ENCODE data around the gene COL4A1. TPM values are rescaled to one million over a fixed set of nuclear protein-coding genes. Genes with fewer than 3 reads are reported as not detected.

The COL4A1 gene
- polyA plus RNA-seq, 4 donors, result 3.1 to 85.7 (median 32.2) TPM

- no peaks in the 10 kb centered on the region for H3K27me3 ChIP-seq (ENCODE audit: control insufficient read depth in 3 of 3, insufficient read depth in 3 of 3, low read length in 3 of 3)
- no peak overlapping the region for H3K4me3 ChIP-seq (ENCODE audit: low read depth in 1 of 3, low read length in 3 of 3)
- FAIRE-seq (no peak), DNase-seq (no peak)
- no peaks in the 10 kb centered on the region for H3K9me3 ChIP-seq (ENCODE audit: control insufficient read depth in 2 of 2, insufficient read depth in 1 of 2, low read depth in 1 of 2, low read length in 1 of 2)
- peak overlapping the region in 2 of 3 donors; percentile 21 to 81 for H3K27ac ChIP-seq (ENCODE audit: low read depth in 1 of 3, low read length in 2 of 3)
- 56 to 78% (median 68%) methylated on average over 20 of the region's 20 CpGs for WGBS, 3 donors
- H3K36me3 ChIP-seq (ENCODE audit: control insufficient read depth in 3 of 3, insufficient read depth in 2 of 3, low read depth in 1 of 3, low read length in 3 of 3), result no peaks in the 10 kb centered on the region
- peaks cover 0 to 11% (median 0%) of the 10 kb centered on the region in 3 donors for H3K4me1 ChIP-seq (ENCODE audit: control insufficient read depth in 3 of 3, insufficient read depth in 2 of 3, low read depth in 1 of 3, low read length in 2 of 3)
Observed at GRCh38 chr13:110233181-110233950, 73.6 kb downstream of the COL4A1 start.

GRCh38 chr13:110232756-110233155 is 74.2 kb downstream of the COL4A1 start:
- Histone ChIP-seq H3K4me3 (ENCODE audit: low read depth in 1 of 3, low read length in 3 of 3) (no peak overlapping the region), H3K27ac (ENCODE audit: low read depth in 1 of 3, low read length in 2 of 3) (peak overlapping the region in 2 of 3 donors; percentile 21 to 78), H3K27me3 (ENCODE audit: control insufficient read depth in 3 of 3, insufficient read depth in 3 of 3, low read length in 3 of 3) (no peaks in the 10 kb centered on the region), H3K4me1 (ENCODE audit: control insufficient read depth in 3 of 3, insufficient read depth in 2 of 3, low read depth in 1 of 3, low read length in 2 of 3) (peaks cover 0 to 6% (median 0%) of the 10 kb centered on the region in 3 donors), H3K36me3 (ENCODE audit: control insufficient read depth in 3 of 3, insufficient read depth in 2 of 3, low read depth in 1 of 3, low read length in 3 of 3) (no peaks in the 10 kb centered on the region), H3K9me3 (ENCODE audit: control insufficient read depth in 2 of 2, insufficient read depth in 1 of 2, low read depth in 1 of 2, low read length in 1 of 2) (no peaks in the 10 kb centered on the region)
- FAIRE-seq, result no peak
- DNase-seq, result no peak
- WGBS, 3 donors, result 60 to 85% (median 76%) methylated on average over 11 of the region's 11 CpGs

GRCh38 chr13:110232142-110232541 is 74.8 kb downstream of the COL4A1 start:
- H3K27ac ChIP-seq (ENCODE audit: low read depth in 1 of 3, low read length in 2 of 3), result peak overlapping the region in 2 of 3 donors; percentile 21 to 78

GRCh38 chr13:110231348-110232047 is 75.5 kb downstream of the COL4A1 start:
- H3K9me3 ChIP-seq (ENCODE audit: control insufficient read depth in 2 of 2, insufficient read depth in 1 of 2, low read depth in 1 of 2, low read length in 1 of 2), result no peaks in the 10 kb centered on the region
- no peaks in the 10 kb centered on the region for H3K27me3 ChIP-seq (ENCODE audit: control insufficient read depth in 3 of 3, insufficient read depth in 3 of 3, low read length in 3 of 3)
- WGBS, 3 donors, result 79 to 83% (median 81%) methylated on average over 16 of the region's 16 CpGs
- FAIRE-seq (no peak), DNase-seq (no peak)
- no peaks in the 10 kb centered on the region for H3K36me3 ChIP-seq (ENCODE audit: control insufficient read depth in 3 of 3, insufficient read depth in 2 of 3, low read depth in 1 of 3, low read length in 3 of 3)
- no peaks in the 10 kb centered on the region for H3K4me1 ChIP-seq (ENCODE audit: control insufficient read depth in 3 of 3, insufficient read depth in 2 of 3, low read depth in 1 of 3, low read length in 2 of 3)
- H3K4me3 ChIP-seq (ENCODE audit: low read depth in 1 of 3, low read length in 3 of 3), result no peak overlapping the region
- H3K27ac ChIP-seq (ENCODE audit: low read depth in 1 of 3, low read length in 2 of 3), result no peak overlapping the region

More at GRCh38 chr13:110232142-110232541, 74.8 kb downstream of the COL4A1 start:
- DNase-seq, result no peak
- no peak for FAIRE-seq
- Histone ChIP-seq H3K27me3 (ENCODE audit: control insufficient read depth in 3 of 3, insufficient read depth in 3 of 3, low read length in 3 of 3) (no peaks in the 10 kb centered on the region), H3K9me3 (ENCODE audit: control insufficient read depth in 2 of 2, insufficient read depth in 1 of 2, low read depth in 1 of 2, low read length in 1 of 2) (no peaks in the 10 kb centered on the region), H3K4me3 (ENCODE audit: low read depth in 1 of 3, low read length in 3 of 3) (no peak overlapping the region), H3K36me3 (ENCODE audit: control insufficient read depth in 3 of 3, insufficient read depth in 2 of 3, low read depth in 1 of 3, low read length in 3 of 3) (no peaks in the 10 kb centered on the region), H3K4me1 (ENCODE audit: control insufficient read depth in 3 of 3, insufficient read depth in 2 of 3, low read depth in 1 of 3, low read length in 2 of 3) (no peaks in the 10 kb centered on the region)
- 49 to 57% (median 54%) methylated on average over 5 of the region's 5 CpGs for WGBS, 3 donors

- FAIRE-seq, result no peak
- H3K27me3 ChIP-seq (ENCODE audit: control insufficient read depth in 3 of 3, insufficient read depth in 3 of 3, low read length in 3 of 3), result no peaks in the 10 kb centered on the region
- DNase-seq, result peak in 1 of 2 donors; percentile 44
- H3K4me1 ChIP-seq (ENCODE audit: control insufficient read depth in 3 of 3, insufficient read depth in 2 of 3, low read depth in 1 of 3, low read length in 2 of 3), result peaks cover 0 to 4% (median 0%) of the 10 kb centered on the region in 3 donors
- no peak overlapping the region for H3K4me3 ChIP-seq (ENCODE audit: low read depth in 1 of 3, low read length in 3 of 3)
- no peaks in the 10 kb centered on the region for H3K9me3 ChIP-seq (ENCODE audit: control insufficient read depth in 2 of 2, insufficient read depth in 1 of 2, low read depth in 1 of 2, low read length in 1 of 2)
- no peaks in the 10 kb centered on the region for H3K36me3 ChIP-seq (ENCODE audit: control insufficient read depth in 3 of 3, insufficient read depth in 2 of 3, low read depth in 1 of 3, low read length in 3 of 3)
- H3K27ac ChIP-seq (ENCODE audit: low read depth in 1 of 3, low read length in 2 of 3), result no peak overlapping the region
- WGBS, 3 donors, result 27 to 66% (median 44%) methylated on average over 18 of the region's 18 CpGs
Observed at GRCh38 chr13:110230661-110231347, 76.2 kb downstream of the COL4A1 start.

- H3K27ac ChIP-seq (ENCODE audit: low read depth in 1 of 3, low read length in 2 of 3), result peak overlapping the region in 1 of 3 donors; percentile 31
- DNase-seq, result no peak
- H3K4me3 ChIP-seq (ENCODE audit: low read depth in 1 of 3, low read length in 3 of 3), result no peak overlapping the region
- peaks cover 0 to 4% (median 0%) of the 10 kb centered on the region in 3 donors for H3K4me1 ChIP-seq (ENCODE audit: control insufficient read depth in 3 of 3, insufficient read depth in 2 of 3, low read depth in 1 of 3, low read length in 2 of 3)
- H3K36me3 ChIP-seq (ENCODE audit: control insufficient read depth in 3 of 3, insufficient read depth in 2 of 3, low read depth in 1 of 3, low read length in 3 of 3), result no peaks in the 10 kb centered on the region
- no peaks in the 10 kb centered on the region for H3K9me3 ChIP-seq (ENCODE audit: control insufficient read depth in 2 of 2, insufficient read depth in 1 of 2, low read depth in 1 of 2, low read length in 1 of 2)
- WGBS, 3 donors, result 82 to 86% (median 83%) methylated on average over 16 of the region's 16 CpGs
- H3K27me3 ChIP-seq (ENCODE audit: control insufficient read depth in 3 of 3, insufficient read depth in 3 of 3, low read length in 3 of 3), result no peaks in the 10 kb centered on the region
- no peak for FAIRE-seq
Observed at GRCh38 chr13:110229905-110230563, 76.9 kb downstream of the COL4A1 start.

GRCh38 chr13:110228936-110229904 is 77.7 kb downstream of the COL4A1 start:
- DNase-seq, result no peak
- H3K27me3 ChIP-seq (ENCODE audit: control insufficient read depth in 3 of 3, insufficient read depth in 3 of 3, low read length in 3 of 3), result no peaks in the 10 kb centered on the region
- 77 to 85% (median 80%) methylated on average over 15 of the region's 15 CpGs for WGBS, 3 donors
- peak overlapping the region in 1 of 3 donors; percentile 57 for H3K27ac ChIP-seq (ENCODE audit: low read depth in 1 of 3, low read length in 2 of 3)
- no peak for FAIRE-seq
- no peaks in the 10 kb centered on the region for H3K36me3 ChIP-seq (ENCODE audit: control insufficient read depth in 3 of 3, insufficient read depth in 2 of 3, low read depth in 1 of 3, low read length in 3 of 3)
- H3K4me3 ChIP-seq (ENCODE audit: low read depth in 1 of 3, low read length in 3 of 3), result no peak overlapping the region
- H3K4me1 ChIP-seq (ENCODE audit: control insufficient read depth in 3 of 3, insufficient read depth in 2 of 3, low read depth in 1 of 3, low read length in 2 of 3), result peaks cover 0 to 4% (median 0%) of the 10 kb centered on the region in 3 donors
- no peaks in the 10 kb centered on the region for H3K9me3 ChIP-seq (ENCODE audit: control insufficient read depth in 2 of 2, insufficient read depth in 1 of 2, low read depth in 1 of 2, low read length in 1 of 2)

All from small intestine (tissue), 7 donors.